ENCODE results near the gene KPNA4.
A peak's percentile ranks its signal among the peaks of the same experiment; 100 is the strongest.

KPNA4 gene

GRCh38 chr3:160580938-160581337, 15.6 kb upstream of the KPNA4 start (continued):
- TF ChIP-seq SNAI2 (CRISPR knock-in tag; IDR thresholded peaks at IDR 0.05) (no peak), ESRRG (CRISPR knock-in tag; IDR thresholded peaks at IDR 0.05) (no peak)

GRCh38 chr3:160577556-160578195, 12.3 kb upstream of the KPNA4 start:
- no peak for TF ChIP-seq PPARA (CRISPR knock-in tag; IDR thresholded peaks at IDR 0.05; ENCODE audit: borderline replicate concordance)
- no peak for TF ChIP-seq ZFP30 (CRISPR knock-in tag; IDR thresholded peaks at IDR 0.05)
- TF ChIP-seq RARB (CRISPR knock-in tag; IDR thresholded peaks at IDR 0.05), result no peak
- TF ChIP-seq CSDC2 (CRISPR knock-in tag; IDR thresholded peaks at IDR 0.05), result no peak
- no peak for TF ChIP-seq TSHZ2 (CRISPR knock-in tag; IDR thresholded peaks at IDR 0.05)
- no peak for TF ChIP-seq CSRNP3 (CRISPR knock-in tag; IDR thresholded peaks at IDR 0.05)
- no peak for TF ChIP-seq ESRRG (CRISPR knock-in tag; IDR thresholded peaks at IDR 0.05)
- no peak for TF ChIP-seq TOX (CRISPR knock-in tag; IDR thresholded peaks at IDR 0.05; ENCODE audit: borderline replicate concordance)
- no peak for TF ChIP-seq CREB5 (CRISPR knock-in tag; IDR thresholded peaks at IDR 0.05; ENCODE audit: low read depth)
- no peak for TF ChIP-seq POU6F1 (CRISPR knock-in tag; IDR thresholded peaks at IDR 0.05; ENCODE audit: borderline replicate concordance, low read depth)
- TF ChIP-seq OSR1 (CRISPR knock-in tag; IDR thresholded peaks at IDR 0.05), result no peak
- TF ChIP-seq SNAI2 (CRISPR knock-in tag; IDR thresholded peaks at IDR 0.05), result no peak
- TF ChIP-seq ZNF70 (CRISPR knock-in tag; IDR thresholded peaks at IDR 0.05), result no peak
- TF ChIP-seq ARNTL (CRISPR knock-in tag; IDR thresholded peaks at IDR 0.05; ENCODE audit: borderline replicate concordance, low read depth), result no peak
- TF ChIP-seq ZFP3 (CRISPR knock-in tag; IDR thresholded peaks at IDR 0.05), result no peak
- TF ChIP-seq BACH2 (CRISPR knock-in tag; IDR thresholded peaks at IDR 0.05; ENCODE audit: borderline replicate concordance), result no peak
- TF ChIP-seq PATZ1 (CRISPR knock-in tag; IDR thresholded peaks at IDR 0.05; ENCODE audit: borderline replicate concordance), result no peak
- no peak for TF ChIP-seq ZNF8 (CRISPR knock-in tag; IDR thresholded peaks at IDR 0.05)
- TF ChIP-seq ZNF565 (CRISPR knock-in tag; conservative IDR thresholded peaks at IDR 0.05; ENCODE audit: low read depth), result no peak
- peak; percentile 48; the same call in 1 of the 3 replicates for ATAC-seq

GRCh38 chr3:160577093-160577492, 11.7 kb upstream of the KPNA4 start:
- no peak for ATAC-seq

More at GRCh38 chr3:160577093-160577492, 11.7 kb upstream of the KPNA4 start:
- TF ChIP-seq GLIS3 (CRISPR knock-in tag; IDR thresholded peaks at IDR 0.05) (no peak), ISL1 (CRISPR knock-in tag; IDR thresholded peaks at IDR 0.05) (no peak), POU6F1 (CRISPR knock-in tag; IDR thresholded peaks at IDR 0.05; ENCODE audit: borderline replicate concordance, low read depth) (no peak), BACH2 (CRISPR knock-in tag; IDR thresholded peaks at IDR 0.05; ENCODE audit: borderline replicate concordance) (no peak), CREB5 (CRISPR knock-in tag; IDR thresholded peaks at IDR 0.05; ENCODE audit: low read depth) (no peak), TCF4 (CRISPR knock-in tag; IDR thresholded peaks at IDR 0.05; ENCODE audit: borderline replicate concordance) (no peak), OSR1 (CRISPR knock-in tag; IDR thresholded peaks at IDR 0.05) (no peak), CSDC2 (CRISPR knock-in tag; IDR thresholded peaks at IDR 0.05) (no peak), ZC3H10 (CRISPR knock-in tag; IDR thresholded peaks at IDR 0.05) (no peak), SNAI2 (CRISPR knock-in tag; IDR thresholded peaks at IDR 0.05) (no peak), TOX (CRISPR knock-in tag; IDR thresholded peaks at IDR 0.05; ENCODE audit: borderline replicate concordance) (no peak), ESRRG (CRISPR knock-in tag; IDR thresholded peaks at IDR 0.05) (no peak)

Data from SK-N-SH treated with all-trans-retinoic acid at 6 μM for 48 hours (cell line).